Measurements from ENCODE around the gene MIF4GD.

GRCh38 chr17:75271955-75272847, 1.2 kb upstream of the MIF4GD start:
- no peak for TF ChIP-seq CTCF (IDR thresholded peaks at IDR 0.05; ENCODE audit: insufficient read depth, low read depth, low read length)
- TF ChIP-seq EZH2 (IDR thresholded peaks at IDR 0.05; ENCODE audit: insufficient read depth, low read length): no peak
